Breast epithelium (tissue), 3 donors: ENCODE data around the gene RBBP8.

Source experiments
- CTCF ChIP-seq, 3 donors: fragments of 450-650 bp; IDR thresholded peaks; one replicate each; pipeline ENCODE4 v1.5.1; 2016 to 2017; ENCODE audit warnings: antibody characterized with exemption in 3 of 3, mild to moderate bottlenecking in 3 of 3, moderate library complexity in 3 of 3
- POLR2AphosphoS5 ChIP-seq, 3 donors: sonication (generic); formaldehyde crosslinking; IDR thresholded peaks; one replicate each; pipeline ENCODE4 v1.6.1; 2017; ENCODE audit warnings: antibody characterized with exemption in 3 of 3

DNA sequence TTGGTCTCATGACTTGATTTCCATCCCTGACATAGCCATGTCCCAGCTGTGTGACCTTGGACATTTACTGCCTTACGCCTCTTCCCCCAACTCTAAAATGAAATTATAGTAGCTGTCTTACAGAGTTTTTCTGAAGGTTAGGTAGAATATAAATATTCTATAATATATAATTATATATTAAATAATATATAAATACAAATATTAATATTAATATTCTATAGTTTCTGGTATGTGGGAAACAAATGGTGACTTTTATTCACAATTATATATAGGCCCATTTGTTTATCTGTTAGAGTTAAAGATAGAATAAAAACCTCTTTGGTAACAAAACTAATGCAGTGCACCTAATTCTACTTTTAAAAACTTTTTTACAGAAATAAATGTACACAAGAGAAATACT lies 1.7 kb downstream of the RBBP8 start:
- TF ChIP-seq CTCF (IDR thresholded peaks at IDR 0.05), result no peak
- no peak for TF ChIP-seq POLR2AphosphoS5 (IDR thresholded peaks at IDR 0.05)
